Measurements from ENCODE around the gene CD247.
A peak's percentile ranks its signal among the peaks of the same experiment; 100 is the strongest.

CD247 gene

DNA sequence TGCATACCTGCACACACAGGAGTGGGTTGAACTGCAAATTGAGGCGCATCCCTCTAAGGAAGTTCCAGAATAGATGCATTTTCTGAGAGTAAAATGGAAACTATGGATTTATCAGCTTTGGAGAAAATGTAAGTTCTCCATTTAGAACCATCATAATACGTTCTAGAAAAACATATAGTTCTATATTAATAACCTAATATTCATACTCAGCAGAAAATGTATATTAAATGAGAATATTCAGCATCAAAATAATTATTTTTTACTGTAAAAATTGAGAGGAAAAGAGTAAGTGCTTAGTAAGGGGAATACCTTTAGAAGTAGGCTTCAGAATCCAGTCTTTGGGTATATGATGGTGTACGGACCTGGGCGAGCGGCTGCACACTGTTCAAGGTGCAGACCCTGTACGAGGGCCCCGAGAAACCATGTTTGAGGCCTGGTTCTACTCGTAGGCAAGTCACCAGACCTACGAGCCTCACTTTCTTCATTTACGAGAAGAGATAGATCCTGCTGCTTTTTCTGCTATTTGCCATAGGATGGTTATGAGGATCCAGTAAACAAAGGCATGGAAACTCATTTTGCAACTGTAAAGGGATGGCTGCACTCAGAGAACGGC, 6.8 kb downstream of the CD247 start:
- DNase-seq, result no peak

DNA sequence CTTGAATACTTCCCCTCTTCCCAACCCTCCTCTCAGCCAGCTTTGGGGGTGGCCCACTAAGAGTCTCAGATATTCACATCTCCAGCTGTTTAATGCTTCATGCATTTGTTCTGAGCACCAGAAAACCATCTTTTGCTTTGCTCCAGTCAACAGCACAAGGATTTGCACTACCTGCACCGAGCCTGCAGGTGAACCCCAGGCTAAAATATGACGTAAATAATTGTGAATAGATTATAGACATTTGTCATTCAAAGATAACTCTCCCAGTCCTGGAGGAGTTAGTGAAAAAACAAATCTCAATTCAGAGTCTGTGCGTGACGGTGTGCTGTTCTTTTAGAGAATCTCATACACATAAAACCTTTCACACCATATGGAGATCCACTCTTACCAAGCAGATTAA, 7.4 kb downstream of the CD247 start:
- no peak for DNase-seq

DNA sequence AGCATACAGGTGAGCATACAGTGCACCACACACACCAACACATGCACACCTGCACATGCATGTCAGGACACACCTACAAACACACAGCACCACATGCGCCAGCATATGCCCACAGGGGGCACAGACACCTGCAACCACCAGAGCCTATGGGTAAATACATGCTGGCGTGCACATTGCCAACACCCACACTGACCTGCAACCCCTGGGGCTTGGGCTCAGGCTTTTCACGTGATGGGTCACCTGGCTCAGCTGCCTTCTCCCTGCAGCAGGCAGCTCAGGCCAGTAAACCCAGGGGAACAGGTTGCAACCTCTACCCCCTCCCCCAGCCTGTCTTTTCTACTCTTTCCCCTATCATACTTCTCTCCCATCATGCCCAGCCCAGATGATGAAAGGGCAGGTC, 8.1 kb downstream of the CD247 start:
- DNase-seq, result no peak

DNA sequence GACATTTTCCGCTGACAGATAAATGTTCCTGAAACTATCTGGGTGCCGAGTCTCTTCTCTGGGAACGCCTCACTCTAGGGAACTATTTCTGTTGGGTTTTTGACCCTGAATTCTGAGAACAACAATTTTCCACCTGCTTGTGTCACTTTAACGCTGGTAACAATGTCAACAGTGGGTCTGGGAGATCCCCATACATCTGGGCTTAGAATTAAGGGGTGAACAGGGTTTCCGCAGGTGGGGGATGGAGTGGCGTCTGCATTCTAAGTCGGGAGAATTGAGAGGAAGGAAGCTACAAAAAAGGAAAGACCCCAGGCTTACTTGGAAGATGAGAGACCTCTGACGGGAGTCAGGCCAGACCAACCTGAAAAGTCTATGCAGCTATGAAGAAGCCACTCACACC, 8.7 kb downstream of the CD247 start:
- no peak for DNase-seq

GRCh38 chr1:167507719-167508118, 10.6 kb downstream of the CD247 start:
- no peak for DNase-seq

- no peak for DNase-seq
These were observed 13.9 kb downstream of the CD247 start for GRCh38 chr1:167504467-167504827.

DNA sequence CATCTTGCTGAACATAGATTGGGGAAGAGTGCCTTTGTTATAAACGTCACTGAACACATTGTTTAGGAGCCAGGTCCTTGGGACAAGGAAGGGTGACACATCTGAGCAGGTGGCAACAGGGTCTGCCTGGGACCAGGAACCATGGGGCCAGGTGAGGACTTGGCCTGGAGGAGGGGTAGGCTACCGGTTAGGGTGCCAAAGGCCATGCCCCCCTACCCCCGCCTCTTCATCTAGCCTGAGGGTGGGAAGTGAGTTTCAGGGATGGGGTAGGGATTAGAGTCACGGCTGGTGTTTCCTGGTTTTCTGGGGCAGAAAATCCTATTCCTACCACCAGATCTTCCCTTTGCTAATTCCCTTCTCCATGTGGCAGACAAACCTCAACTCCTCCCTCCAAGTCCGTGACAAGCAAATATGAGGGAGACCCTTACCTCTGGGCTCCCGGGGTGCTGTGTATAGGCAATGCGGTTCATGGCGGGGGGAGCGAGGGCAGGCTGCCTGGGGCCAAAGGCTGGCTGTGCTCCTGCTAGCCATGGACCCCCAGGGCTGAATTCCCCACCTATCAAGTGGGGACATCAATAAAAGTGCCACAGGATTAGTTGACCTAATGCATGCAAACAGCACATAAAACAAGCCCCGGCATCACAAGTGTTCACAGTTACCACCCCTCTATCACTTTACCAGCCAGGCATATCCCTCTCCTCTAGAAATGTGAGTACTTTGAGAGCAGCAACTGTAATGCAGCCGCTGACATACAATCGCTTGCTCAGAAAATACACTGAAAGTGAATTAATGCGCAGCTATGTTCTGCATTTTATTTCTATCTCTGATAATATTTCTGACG, 14.5 kb downstream of the CD247 start:
- no peak for DNase-seq

DNA sequence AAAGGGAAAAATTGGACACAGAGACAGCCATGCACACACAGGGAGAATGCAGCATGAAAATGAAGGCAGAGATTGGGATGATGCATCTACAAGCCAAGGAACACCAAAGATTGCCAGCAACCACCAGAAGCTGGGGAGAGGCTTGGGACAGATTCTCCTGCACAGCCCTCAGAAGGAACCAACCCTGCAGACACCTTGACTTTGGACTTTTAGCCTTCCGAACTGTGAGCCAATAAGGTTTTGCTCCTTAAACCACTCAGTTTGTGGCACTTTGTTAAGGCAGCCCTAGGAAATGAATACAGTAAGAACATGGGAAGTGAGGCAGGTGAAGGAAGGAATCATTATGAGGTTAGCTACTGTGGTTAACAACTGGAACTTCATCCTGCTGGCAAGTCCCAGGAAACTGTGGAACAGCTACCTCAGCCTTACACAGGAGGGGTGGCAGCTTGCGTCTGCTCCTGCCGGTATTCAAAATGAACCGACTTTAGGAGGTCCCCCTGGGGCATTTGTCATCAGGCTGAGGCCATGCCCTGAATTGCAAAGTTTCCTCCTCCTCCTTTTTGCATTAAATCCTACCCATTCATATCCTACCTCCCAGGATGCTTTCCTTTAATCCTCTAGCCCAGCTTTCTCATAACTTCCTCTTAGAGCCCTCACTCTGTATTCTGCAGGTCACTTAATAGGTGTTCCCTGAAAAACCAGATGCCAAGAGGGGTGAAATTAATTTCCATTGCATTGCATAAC, 15.4 kb downstream of the CD247 start:
- no peak for DNase-seq

GRCh38 chr1:167502192-167502551, 16.2 kb downstream of the CD247 start:
- no peak for DNase-seq

DNA sequence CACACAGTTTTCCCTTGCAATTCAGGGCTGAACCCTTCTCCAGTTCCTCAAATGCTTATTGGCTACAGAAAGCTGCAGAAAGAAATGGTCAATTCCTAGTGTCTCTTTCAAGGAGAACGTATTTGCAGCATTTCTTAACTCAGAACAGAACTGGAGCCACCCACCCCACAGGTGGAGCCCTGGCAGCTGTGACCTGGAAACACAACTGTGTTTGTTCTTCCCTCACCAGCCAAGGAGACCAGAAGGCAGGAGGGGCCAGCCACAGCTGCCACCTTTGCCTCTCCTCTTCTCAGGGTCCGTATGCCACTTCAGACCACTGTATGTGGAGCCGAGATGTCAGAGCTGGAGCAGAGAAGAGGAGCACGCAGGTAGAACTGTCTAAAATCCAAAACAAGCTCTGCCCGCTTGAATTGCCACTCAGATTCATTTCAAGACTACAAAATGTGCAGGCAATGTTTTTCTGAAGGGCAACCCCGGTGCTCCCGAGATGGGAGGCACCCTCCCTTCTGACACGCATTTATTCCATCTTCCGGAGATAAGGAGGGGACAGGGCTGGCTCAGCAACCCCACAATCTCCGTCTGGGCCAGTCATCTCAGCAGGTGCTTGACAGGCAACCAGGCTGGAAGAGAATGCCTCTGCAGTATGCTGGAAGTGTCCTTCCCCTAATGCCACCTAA, 16.7 kb downstream of the CD247 start:
- no peak for DNase-seq

GRCh38 chr1:167500283-167500860, 18.0 kb downstream of the CD247 start:
- DNase-seq, result no peak

- DNase-seq, result no peak
These were observed 18.6 kb downstream of the CD247 start for GRCh38 chr1:167499664-167500101.

GRCh38 chr1:167499106-167499505, 19.2 kb downstream of the CD247 start:
- no peak for DNase-seq

- no peak for DNase-seq
These were observed 21.3 kb downstream of the CD247 start for GRCh38 chr1:167496797-167497619.

- DNase-seq, result no peak
These were observed 25.0 kb downstream of the CD247 start for GRCh38 chr1:167493372-167493771.

DNA sequence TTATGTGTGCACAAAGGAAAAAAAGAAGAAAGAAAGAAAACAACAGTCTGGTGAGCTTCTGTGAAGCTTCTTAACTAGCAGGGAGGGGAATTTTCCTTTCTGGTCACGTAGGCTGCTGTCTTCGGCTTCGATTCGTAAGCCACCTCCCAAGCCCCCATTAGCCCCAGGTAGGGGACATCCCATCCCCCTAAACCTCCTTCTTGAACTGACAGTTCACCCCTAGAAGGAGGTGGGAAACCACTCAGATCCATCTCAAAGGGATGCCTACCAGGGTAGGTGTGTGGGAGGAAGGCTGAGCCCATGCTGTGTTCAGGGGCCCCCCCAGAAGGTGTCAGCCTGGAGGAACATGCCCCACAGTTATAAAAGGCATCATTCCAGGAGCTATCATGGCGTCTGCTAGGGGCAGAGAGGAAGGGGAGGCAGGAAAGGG, 25.8 kb downstream of the CD247 start:
- peak; percentile 51 for DNase-seq

DNA sequence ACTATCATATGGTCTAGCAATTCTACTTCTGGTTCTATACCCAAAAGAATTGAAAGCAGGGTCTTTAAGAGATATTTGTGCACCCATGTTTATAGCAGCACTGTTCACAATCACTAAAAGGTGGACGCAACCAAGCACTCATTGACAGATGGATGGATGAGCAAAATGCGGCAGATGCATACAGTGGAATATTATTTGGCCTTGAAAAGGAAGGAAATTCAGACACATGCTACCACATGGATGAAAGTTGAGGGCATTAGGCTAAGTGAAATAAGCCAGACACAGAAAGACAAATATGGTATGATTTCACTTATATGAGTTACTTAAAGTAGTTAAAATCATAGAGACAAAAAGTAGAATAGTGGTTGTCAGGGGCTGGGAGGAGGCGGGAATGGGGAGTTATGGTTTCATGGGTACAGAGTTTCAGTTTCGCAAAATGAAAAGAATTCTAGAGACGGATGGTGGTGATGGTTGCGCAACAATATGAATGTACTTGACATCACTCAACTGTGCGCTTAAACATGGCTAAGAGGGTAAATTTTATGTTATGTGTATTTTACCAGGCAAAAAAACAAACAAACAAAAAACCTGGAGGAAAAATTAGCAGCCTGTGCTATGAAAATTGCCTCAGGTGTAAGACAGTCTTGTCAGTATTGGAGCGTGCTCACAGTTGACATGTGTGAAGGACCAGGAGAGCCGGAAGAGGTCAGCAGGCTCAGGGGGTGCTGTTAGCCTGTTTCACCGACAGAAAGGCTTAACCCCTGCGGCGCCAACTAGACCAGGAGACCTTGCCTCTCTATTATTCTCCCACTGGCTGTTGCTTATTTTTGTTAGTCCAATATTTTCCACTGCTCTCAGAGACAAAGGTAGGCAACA, 26.5 kb downstream of the CD247 start:
- no peak for DNase-seq

- no peak for DNase-seq
These were observed 27.6 kb downstream of the CD247 start for GRCh38 chr1:167490765-167491164.

GRCh38 chr1:167489571-167490340, 28.6 kb downstream of the CD247 start:
- peak; percentile 56 for DNase-seq

DNA sequence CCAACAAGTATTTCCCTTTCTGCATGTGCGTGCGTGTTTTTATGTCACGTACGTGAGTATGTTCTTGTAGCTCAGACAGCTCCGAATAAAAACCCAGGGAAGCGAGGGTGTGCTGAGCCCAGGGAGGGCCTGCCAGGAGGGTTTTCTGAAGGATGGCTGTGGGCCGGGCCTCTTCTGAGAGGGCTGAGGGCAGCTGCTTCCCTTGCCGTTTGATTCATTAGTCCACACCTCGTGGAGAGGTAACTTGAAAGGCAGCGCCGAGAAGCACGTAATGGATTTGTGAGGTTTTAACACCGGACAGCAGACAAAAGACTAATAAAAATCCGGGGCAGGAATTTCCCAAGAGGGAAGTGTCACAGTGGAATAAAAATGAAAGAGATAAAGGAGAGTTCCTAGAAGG, 29.5 kb downstream of the CD247 start:
- no peak for DNase-seq

Data from effector CD4-positive, alpha-beta T cell (primary cell).